Kidney (tissue), 14 donors: ENCODE measurements around the gene ROR2. TPM values are rescaled to one million over a fixed set of nuclear protein-coding genes. Genes with fewer than 3 reads are reported as not detected.
A peak's percentile ranks its signal among the peaks of the same experiment; 100 is the strongest.

Experiments
- DNase-seq, 5 donors: peaks; one replicate each; pipeline ENCODE4 v3.0.0-alpha.2; 2013 to 2020
- FAIRE-seq: peaks from 2 replicates; lab custom pipeline; 2012; peaks lifted over from hg19 to GRCh38; lab: Jason Lieb, UNC
- H3K27ac ChIP-seq, 2 donors: one replicate each; pipeline ENCODE4 v1.7.0; 2013; ENCODE audit warnings: low read depth in 2 of 2, low read length in 2 of 2, inconsistent platforms in 1 of 2
- H3K27me3 ChIP-seq: one replicate; pipeline ENCODE4 v1.7.1; 2013; ENCODE audit warnings: low read length, inconsistent platforms; ENCODE audit not compliant: control insufficient read depth, insufficient read depth
- H3K36me3 ChIP-seq, 3 donors: one replicate each; pipeline versions ENCODE4 v1.7.0 to v1.7.1; 2013; ENCODE audit warnings: low read length in 3 of 3, control low read depth in 1 of 3, inconsistent platforms in 1 of 3; ENCODE audit not compliant: insufficient read depth in 3 of 3, control insufficient read depth in 2 of 3
- H3K4me1 ChIP-seq, 3 donors: one replicate each; pipeline versions ENCODE4 v1.7.0 to v1.7.1; 2013; ENCODE audit warnings: low read length in 3 of 3, inconsistent platforms in 1 of 3, low read depth in 1 of 3; ENCODE audit not compliant: control insufficient read depth in 2 of 3, insufficient read depth in 2 of 3
- H3K4me3 ChIP-seq, 3 donors: one replicate each; pipeline versions ENCODE4 v1.7.0 to v1.8.1; 2013; ENCODE audit warnings: low read length in 3 of 3, control low read depth in 1 of 3, inconsistent platforms in 1 of 3
- H3K9ac ChIP-seq, 3 donors: one replicate each; pipeline versions ENCODE4 v1.7.0 to v1.7.1; 2013; ENCODE audit warnings: low read length in 3 of 3, control low read depth in 1 of 3, inconsistent platforms in 1 of 3
- H3K9me3 ChIP-seq, 3 donors: one replicate each; pipeline versions ENCODE4 v1.7.0 to v1.7.1; 2013; ENCODE audit warnings: low read length in 3 of 3, control low read depth in 1 of 3, inconsistent platforms in 1 of 3; ENCODE audit not compliant: control insufficient read depth in 2 of 3, insufficient read depth in 1 of 3
- intact Hi-C: fragments of 100-400 bp; cut with DNase I; formaldehyde crosslinking; loops from one replicate; pipeline ENCODE4 v1.11.1; 2022
- microRNA-seq: library from miRNA; unstranded; fragments of <30 nt; microRNA quantifications from one replicate; pipeline ENCODE4 v1.2.0, GENCODE V29; 2020
- polyA plus RNA-seq: library from polyadenylated mRNA; stranded (reverse); fragments of 350-450 nt; fragmentation: Illumina TruSeq; extraction: RNeasy Lipid Tissue Mini Kit (QIAGEN cat#74804); gene quantifications from one replicate; pipeline ENCODE4 v1.2.3, GENCODE V29; 2014; ENCODE audit warnings: low read depth, low replicate concordance; ENCODE audit not compliant: insufficient read depth
- total RNA-seq: library from RNA; stranded (reverse); fragmentation: NEBNext Ultra II Directional; extraction: Animal tissue kit (Norgen Biotek cat#: 25700); gene quantifications from one replicate; pipeline ENCODE4 v1.2.1, GENCODE V29; 2021
- TF ChIP-seq, protein P1 (sequence below): IDR thresholded peaks from 3 replicates; pipeline ENCODE4 v1.5.1; 2012; ENCODE audit warnings: mild to moderate bottlenecking, moderate library complexity, borderline replicate concordance; ENCODE audit not compliant: insufficient read depth; ENCODE audit errors: extremely low read depth
- donor health status: control.
- donor health status: control.
- donor health status: control.
- donor health status: control.
- donor health status: control.
- donor health status: DM: yes; HTN: yes; CAD: no.
- donor health status: Normal renal cell carcinoma (clear cell type).

ROR2 gene
- total and polyA plus RNA-seq, 2 donors from 2014 or later: 1.5 to 5.7 TPM

DNA sequence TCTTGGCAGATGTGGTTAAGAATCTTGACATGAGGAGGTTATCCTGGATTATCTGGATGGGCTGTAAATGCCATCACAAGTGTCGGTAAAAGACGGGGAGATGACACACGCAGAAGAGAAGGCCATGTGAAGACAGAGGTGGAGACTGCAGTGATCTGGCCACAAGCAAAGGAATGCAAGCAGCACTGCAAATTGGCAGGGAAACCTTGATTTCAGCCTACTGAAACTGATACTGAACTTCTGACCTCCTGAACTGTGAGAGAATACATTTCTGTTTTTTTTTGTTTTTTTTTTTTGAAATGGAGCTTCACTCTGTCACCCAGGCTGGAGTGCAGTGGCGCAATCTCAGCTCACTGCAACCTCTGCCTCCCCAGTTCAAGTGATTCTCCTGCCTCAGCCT, 433.9 kb downstream of the ROR2 start:
- DNase-seq (no peak), FAIRE-seq (no peak)
- Histone ChIP-seq H3K4me3 (no peak overlapping the region), H3K9me3 (no peaks in the 10 kb centered on the region), H3K27me3 (no peaks in the 10 kb centered on the region), H3K36me3 (no peaks in the 10 kb centered on the region), H3K4me1 (no peaks in the 10 kb centered on the region), H3K27ac (no peak overlapping the region), H3K9ac (no peak overlapping the region)
- intact Hi-C loops: no loop called here
- TF ChIP-seq, protein P1, sequence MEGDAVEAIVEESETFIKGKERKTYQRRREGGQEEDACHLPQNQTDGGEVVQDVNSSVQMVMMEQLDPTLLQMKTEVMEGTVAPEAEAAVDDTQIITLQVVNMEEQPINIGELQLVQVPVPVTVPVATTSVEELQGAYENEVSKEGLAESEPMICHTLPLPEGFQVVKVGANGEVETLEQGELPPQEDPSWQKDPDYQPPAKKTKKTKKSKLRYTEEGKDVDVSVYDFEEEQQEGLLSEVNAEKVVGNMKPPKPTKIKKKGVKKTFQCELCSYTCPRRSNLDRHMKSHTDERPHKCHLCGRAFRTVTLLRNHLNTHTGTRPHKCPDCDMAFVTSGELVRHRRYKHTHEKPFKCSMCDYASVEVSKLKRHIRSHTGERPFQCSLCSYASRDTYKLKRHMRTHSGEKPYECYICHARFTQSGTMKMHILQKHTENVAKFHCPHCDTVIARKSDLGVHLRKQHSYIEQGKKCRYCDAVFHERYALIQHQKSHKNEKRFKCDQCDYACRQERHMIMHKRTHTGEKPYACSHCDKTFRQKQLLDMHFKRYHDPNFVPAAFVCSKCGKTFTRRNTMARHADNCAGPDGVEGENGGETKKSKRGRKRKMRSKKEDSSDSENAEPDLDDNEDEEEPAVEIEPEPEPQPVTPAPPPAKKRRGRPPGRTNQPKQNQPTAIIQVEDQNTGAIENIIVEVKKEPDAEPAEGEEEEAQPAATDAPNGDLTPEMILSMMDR: no peak

GRCh38 chr9:91515074-91515687, 434.8 kb downstream of the ROR2 start:
- Histone ChIP-seq H3K4me3 (peak overlapping the region in 1 of 3 donors; percentile 30), H3K36me3 (no peaks in the 10 kb centered on the region), H3K9me3 (no peaks in the 10 kb centered on the region), H3K27ac (no peak overlapping the region), H3K4me1 (no peaks in the 10 kb centered on the region), H3K9ac (no peak overlapping the region), H3K27me3 (no peaks in the 10 kb centered on the region)
- DNase-seq (peak in 4 of 5 donors; percentile 77 to 90 (median 84)), FAIRE-seq (no peak)
- intact Hi-C loops: no loop called here
- TF ChIP-seq, protein P1: no peak

Small RNA genes lying within 50 kb of the gene (microRNA-seq; reads per million reads assigned to microRNA genes)
- gene MIR3910-1 (not detected), gene MIR3910-2 (not detected)

Other genes starting within 250 kb of the ROR2 start
- 72.2 TPM for gene SPTLC1, start 165.2 kb upstream of the ROR2 start, total RNA-seq
- gene SPTLC1, start 165.2 kb upstream of the ROR2 start, polyA plus RNA-seq: 29.4 TPM